HEK293T (cell line): ENCODE data around the gene CSGALNACT2.

Experiments used
- CTCF ChIA-PET: fragments of 350-600 bp; formaldehyde crosslinking; extraction: SDS; loops from one replicate; lab custom pipeline; 2021; ENCODE audit warnings: antibody characterized with exemption, inconsistent platforms; lab: Yijun Ruan, JAX
- POLR2A ChIA-PET: fragments of 350-600 bp; formaldehyde crosslinking; extraction: SDS; loops from one replicate; lab custom pipeline; 2020; ENCODE audit warnings: antibody characterized with exemption, inconsistent platforms; lab: Yijun Ruan, JAX
- DNase-seq: peaks from one replicate; pipeline ENCODE4 v3.0.0; 2012; ENCODE audit warnings: mixed read lengths; ENCODE audit errors: extremely low spot score
- ARNT ChIP-seq: fragments of 450-650 bp; IDR thresholded peaks from 2 replicates; pipeline ENCODE4 v1.6.1; 2017; ENCODE audit warnings: mild to moderate bottlenecking
- BHLHE40 ChIP-seq: fragments of 450-650 bp; IDR thresholded peaks from 2 replicates; pipeline ENCODE4 v1.6.1; 2016; ENCODE audit warnings: mild to moderate bottlenecking, moderate library complexity, borderline replicate concordance
- CTBP1 ChIP-seq: fragments of 450-650 bp; IDR thresholded peaks from 2 replicates; pipeline ENCODE4 v1.6.1; 2016; ENCODE audit warnings: borderline replicate concordance
- ELF4 ChIP-seq: fragments of 450-650 bp; IDR thresholded peaks from 2 replicates; pipeline ENCODE4 v1.6.1; 2017; ENCODE audit warnings: antibody characterized with exemption
- FOXA1 ChIP-seq: fragments of 450-650 bp; IDR thresholded peaks from 2 replicates; pipeline ENCODE4 v1.6.1; 2016; ENCODE audit warnings: mild to moderate bottlenecking
- FOXK2 ChIP-seq: fragments of 450-650 bp; IDR thresholded peaks from 2 replicates; pipeline ENCODE4 v1.6.1; 2016; ENCODE audit warnings: mild to moderate bottlenecking
- FOXM1 ChIP-seq: fragments of 450-650 bp; IDR thresholded peaks from 2 replicates; pipeline ENCODE4 v1.6.1; 2017; ENCODE audit warnings: mild to moderate bottlenecking, borderline replicate concordance
- HDGF ChIP-seq: fragments of 450-650 bp; IDR thresholded peaks from 2 replicates; pipeline ENCODE4 v1.6.1; 2017; ENCODE audit warnings: antibody characterized with exemption, borderline replicate concordance
- L3MBTL2 ChIP-seq: fragments of 450-650 bp; conservative IDR thresholded peaks from 2 replicates; pipeline ENCODE4 v1.6.1; 2016; ENCODE audit warnings: mild to moderate bottlenecking
- LEF1 ChIP-seq: fragments of 450-650 bp; IDR thresholded peaks from 2 replicates; pipeline ENCODE4 v1.6.1; 2017; ENCODE audit warnings: mild to moderate bottlenecking, borderline replicate concordance
- NFRKB ChIP-seq: fragments of 450-650 bp; IDR thresholded peaks from 2 replicates; pipeline ENCODE4 v1.6.1; 2016; ENCODE audit warnings: mild to moderate bottlenecking, moderate library complexity
- SP1 ChIP-seq: fragments of 450-650 bp; IDR thresholded peaks from 2 replicates; pipeline ENCODE4 v1.6.1; 2017
- SUZ12 ChIP-seq: fragments of 450-650 bp; IDR thresholded peaks from 2 replicates; pipeline ENCODE4 v1.6.1; 2016; ENCODE audit warnings: mild to moderate bottlenecking
- TARDBP ChIP-seq: fragments of 450-650 bp; IDR thresholded peaks from 2 replicates; pipeline ENCODE4 v1.6.1; 2016
- ZNF384 ChIP-seq: fragments of 450-650 bp; IDR thresholded peaks from 2 replicates; pipeline ENCODE4 v1.6.1; 2016
- TF ChIP-seq, protein P1 (sequence below): fragments of 450-650 bp; IDR thresholded peaks from 2 replicates; pipeline ENCODE4 v1.6.1; 2016

CSGALNACT2 gene

DNA sequence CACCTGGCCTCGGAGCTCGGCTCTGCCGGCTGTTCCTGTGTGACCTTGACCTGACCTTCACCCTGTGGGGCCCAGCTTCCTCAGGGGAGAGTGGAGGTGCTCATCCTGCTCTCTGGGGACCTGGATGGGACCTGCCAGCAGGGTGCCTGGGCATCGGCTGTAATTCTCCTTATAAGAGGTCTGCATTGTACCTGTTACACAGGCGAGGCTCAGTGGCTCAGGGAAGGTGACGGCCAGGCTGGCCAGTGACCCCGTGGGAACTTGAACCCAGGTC, 32.4 kb upstream of the CSGALNACT2 start:
- ChIA-PET CTCF (no interaction called here), POLR2A (no interaction called here)
- DNase-seq = no peak
- TF ChIP-seq HDGF = no peak
- no peak for TF ChIP-seq L3MBTL2
- TF ChIP-seq ZNF384 = no peak
- TF ChIP-seq CTBP1 = no peak
- TF ChIP-seq SUZ12 = no peak
- TF ChIP-seq FOXA1 = no peak
- TF ChIP-seq NFRKB = no peak

DNA sequence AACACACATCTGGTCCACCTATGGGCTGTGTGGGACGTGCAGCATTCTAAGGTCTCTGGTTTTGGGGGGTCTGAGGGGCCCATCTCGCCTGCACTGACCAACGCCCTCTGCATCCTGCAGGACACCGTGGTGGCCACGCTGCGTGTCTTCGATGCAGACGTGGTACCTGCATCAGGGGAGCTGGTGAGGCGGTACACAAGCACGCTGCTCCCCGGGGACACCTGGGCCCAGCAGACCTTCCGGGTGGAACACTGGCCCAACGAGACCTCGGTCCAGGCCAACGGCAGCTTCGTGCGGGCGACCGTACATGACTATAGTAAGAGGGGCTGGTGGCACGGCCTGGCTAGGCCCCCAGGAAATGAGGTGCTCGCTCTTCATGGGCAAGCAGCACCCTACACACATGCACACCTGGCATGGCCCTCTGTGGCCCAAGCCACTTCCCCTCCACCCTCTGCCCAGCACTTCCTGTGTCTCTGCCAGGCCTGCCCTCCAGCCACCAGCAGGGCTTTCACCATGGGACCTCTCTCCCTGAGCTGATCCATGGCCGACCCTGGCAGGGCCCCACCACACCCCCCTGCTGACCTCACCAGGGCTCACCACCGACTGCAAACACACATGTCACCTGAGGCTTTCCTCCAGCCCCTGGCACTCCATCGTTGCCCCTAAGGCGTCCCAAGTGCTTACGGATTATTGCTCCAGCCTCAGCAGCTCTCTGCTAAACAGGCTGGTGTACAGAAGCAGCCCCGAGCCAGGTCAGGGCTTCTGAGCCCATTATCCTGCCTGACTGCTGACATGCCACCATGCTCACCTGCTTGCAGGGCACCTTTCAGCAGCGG, 31.8 kb upstream of the CSGALNACT2 start:
- DNase-seq = no peak
- TF ChIP-seq FOXM1 (no peak), BHLHE40 (no peak), TARDBP (no peak), HDGF (no peak), LEF1 (no peak), FOXK2 (no peak), ARNT (no peak), FOXA1 (no peak), SP1 (no peak), ZNF384 (no peak), ELF4 (no peak), CTBP1 (no peak), NFRKB (no peak)
- TF ChIP-seq, protein P1, sequence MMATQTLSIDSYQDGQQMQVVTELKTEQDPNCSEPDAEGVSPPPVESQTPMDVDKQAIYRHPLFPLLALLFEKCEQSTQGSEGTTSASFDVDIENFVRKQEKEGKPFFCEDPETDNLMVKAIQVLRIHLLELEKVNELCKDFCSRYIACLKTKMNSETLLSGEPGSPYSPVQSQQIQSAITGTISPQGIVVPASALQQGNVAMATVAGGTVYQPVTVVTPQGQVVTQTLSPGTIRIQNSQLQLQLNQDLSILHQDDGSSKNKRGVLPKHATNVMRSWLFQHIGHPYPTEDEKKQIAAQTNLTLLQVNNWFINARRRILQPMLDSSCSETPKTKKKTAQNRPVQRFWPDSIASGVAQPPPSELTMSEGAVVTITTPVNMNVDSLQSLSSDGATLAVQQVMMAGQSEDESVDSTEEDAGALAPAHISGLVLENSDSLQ = no peak
- ChIA-PET POLR2A (no interaction called here), CTCF (no interaction called here)

DNA sequence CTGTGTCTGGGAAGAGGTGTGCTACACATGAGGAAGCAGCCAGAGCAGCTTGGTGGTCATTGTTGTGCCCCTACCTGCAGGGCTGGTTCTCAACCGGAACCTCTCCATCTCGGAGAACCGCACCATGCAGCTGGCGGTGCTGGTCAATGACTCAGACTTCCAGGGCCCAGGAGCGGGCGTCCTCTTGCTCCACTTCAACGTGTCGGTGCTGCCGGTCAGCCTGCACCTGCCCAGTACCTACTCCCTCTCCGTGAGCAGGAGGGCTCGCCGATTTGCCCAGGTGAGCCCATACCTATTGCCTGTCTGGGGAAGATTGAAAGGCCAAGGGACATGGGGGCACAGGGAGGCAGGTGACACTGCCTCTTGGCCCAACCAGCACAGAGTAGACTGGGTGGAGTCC, 29.3 kb upstream of the CSGALNACT2 start:
- TF ChIP-seq HDGF = no peak
- ChIA-PET POLR2A (no interaction called here), CTCF (no interaction called here)
- no peak for DNase-seq

DNA sequence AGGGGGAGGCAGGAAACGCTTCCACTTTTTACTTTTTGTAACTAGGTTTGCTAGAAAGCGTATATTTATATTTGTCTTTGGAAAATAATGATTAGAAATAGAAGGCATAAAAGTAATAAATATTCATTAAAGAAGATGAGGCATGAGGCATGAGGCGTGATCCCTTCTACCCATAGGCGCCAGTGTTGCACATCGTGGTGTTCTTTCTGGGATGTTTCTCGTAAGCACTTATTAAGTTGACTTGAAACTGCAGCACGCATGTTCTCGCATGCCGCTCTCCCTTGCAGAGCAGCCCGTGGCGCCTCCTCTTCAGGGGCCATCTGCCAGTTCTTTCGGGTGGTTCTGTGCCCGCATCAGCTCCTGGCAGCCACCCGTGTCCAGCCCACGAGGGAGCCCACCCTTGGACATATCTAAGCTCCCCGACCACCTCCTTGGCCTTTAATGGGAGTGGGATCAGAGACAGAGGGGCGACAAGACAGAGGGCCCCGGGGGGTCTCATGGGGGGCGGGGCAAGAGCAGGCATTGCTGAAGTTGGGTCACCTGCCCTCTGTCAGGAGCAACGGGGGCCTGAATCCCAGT, 28.5 kb upstream of the CSGALNACT2 start:
- ChIA-PET POLR2A (no interaction called here), CTCF (no interaction called here)
- no peak for DNase-seq
- no peak for TF ChIP-seq HDGF

- ChIA-PET CTCF (interaction anchor here (0.5 kb wide), 1 partner anchor 214 kb away, joined by 3 read pairs; no protein-coding TSS in a partner anchor), POLR2A (no interaction called here)
- DNase-seq = no peak
Measured at GRCh38 chr10:43110338-43111071, 27.7 kb upstream of the CSGALNACT2 start.

GRCh38 chr10:43111101-43111500, 27.1 kb upstream of the CSGALNACT2 start:
- no peak for DNase-seq
- ChIA-PET CTCF (no interaction called here), POLR2A (no interaction called here)
- TF ChIP-seq FOXA1 (no peak), HDGF (no peak), SUZ12 (no peak), SP1 (no peak), L3MBTL2 (no peak), ZNF384 (no peak), BHLHE40 (no peak), LEF1 (no peak), FOXK2 (no peak), TARDBP (no peak)

More at GRCh38 chr10:43110338-43111071, 27.7 kb upstream of the CSGALNACT2 start:
- TF ChIP-seq ARNT (no peak), FOXM1 (no peak), SUZ12 (no peak), SP1 (no peak), BHLHE40 (no peak), ZNF384 (no peak), TARDBP (no peak), FOXK2 (no peak), NFRKB (no peak), L3MBTL2 (no peak), CTBP1 (no peak), FOXA1 (no peak), ELF4 (no peak), HDGF (no peak), LEF1 (no peak)
- TF ChIP-seq, protein P1 = no peak
